PC-3 (cell line): ENCODE results near the gene TMC7.

ENCODE experiments used
- EZH2 ChIP-seq: fragments of 300-600 bp; sonication (generic); IDR thresholded peaks from one replicate; pipeline ENCODE4 v1.6.1; 2017; ENCODE audit warnings: antibody characterized with exemption, mild to moderate bottlenecking, low read length; ENCODE audit not compliant: unreplicated experiment
- TF ChIP-seq, protein P1 (sequence below): fragments of 300-600 bp; sonication (generic); conservative IDR thresholded peaks from 2 replicates; pipeline ENCODE4 v1.5.1; 2017; ENCODE audit warnings: antibody characterized with exemption, low read depth, mild to moderate bottlenecking, low read length

GRCh38 chr16:19110537-19111360 lies 127.0 kb downstream of the TMC7 start:
- TF ChIP-seq, protein P1, sequence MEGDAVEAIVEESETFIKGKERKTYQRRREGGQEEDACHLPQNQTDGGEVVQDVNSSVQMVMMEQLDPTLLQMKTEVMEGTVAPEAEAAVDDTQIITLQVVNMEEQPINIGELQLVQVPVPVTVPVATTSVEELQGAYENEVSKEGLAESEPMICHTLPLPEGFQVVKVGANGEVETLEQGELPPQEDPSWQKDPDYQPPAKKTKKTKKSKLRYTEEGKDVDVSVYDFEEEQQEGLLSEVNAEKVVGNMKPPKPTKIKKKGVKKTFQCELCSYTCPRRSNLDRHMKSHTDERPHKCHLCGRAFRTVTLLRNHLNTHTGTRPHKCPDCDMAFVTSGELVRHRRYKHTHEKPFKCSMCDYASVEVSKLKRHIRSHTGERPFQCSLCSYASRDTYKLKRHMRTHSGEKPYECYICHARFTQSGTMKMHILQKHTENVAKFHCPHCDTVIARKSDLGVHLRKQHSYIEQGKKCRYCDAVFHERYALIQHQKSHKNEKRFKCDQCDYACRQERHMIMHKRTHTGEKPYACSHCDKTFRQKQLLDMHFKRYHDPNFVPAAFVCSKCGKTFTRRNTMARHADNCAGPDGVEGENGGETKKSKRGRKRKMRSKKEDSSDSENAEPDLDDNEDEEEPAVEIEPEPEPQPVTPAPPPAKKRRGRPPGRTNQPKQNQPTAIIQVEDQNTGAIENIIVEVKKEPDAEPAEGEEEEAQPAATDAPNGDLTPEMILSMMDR: no peak
- TF ChIP-seq EZH2: no peak
